Lung (tissue), 12 donors: Measurements from ENCODE around the gene FRMD3. TPM values are rescaled to one million over a fixed set of nuclear protein-coding genes. Genes with fewer than 3 reads are reported as not detected.

Source experiments
- ATAC-seq: fragments of 200-7000 bp; cut with Tn5 transposase; one replicate; pipeline ENCODE4 v1.9.1; 2020; ENCODE audit warnings: moderate number of reproducible peaks; ENCODE audit not compliant: insufficient read depth, low FRiP score
- DNase-seq, 3 donors: peaks; one replicate each; pipeline ENCODE4 v3.0.0-alpha.2; 2013 to 2017
- H3K27ac ChIP-seq, 2 donors: one replicate each; pipeline ENCODE4 v1.5.1; 2013; ENCODE audit warnings: mild to moderate bottlenecking in 2 of 2, moderate library complexity in 2 of 2, control low read depth in 1 of 2, inconsistent platforms in 1 of 2, low read depth in 1 of 2, low read length in 1 of 2
- H3K27me3 ChIP-seq, 3 donors: one replicate each; pipeline ENCODE4 v1.5.1; 2013; ENCODE audit warnings: low read length in 2 of 3; ENCODE audit not compliant: control insufficient read depth in 3 of 3, insufficient read depth in 3 of 3
- H3K36me3 ChIP-seq, 4 donors: one replicate each; pipeline ENCODE4 v1.5.1; 2013; ENCODE audit warnings: low read length in 4 of 4, mild to moderate bottlenecking in 1 of 4, moderate library complexity in 1 of 4; ENCODE audit not compliant: control insufficient read depth in 4 of 4, insufficient read depth in 4 of 4
- H3K4me1 ChIP-seq, 5 donors: one replicate each; pipeline ENCODE4 v1.5.1; 2013; ENCODE audit warnings: low read length in 5 of 5, mild to moderate bottlenecking in 2 of 5, moderate library complexity in 1 of 5; ENCODE audit not compliant: control insufficient read depth in 5 of 5, insufficient read depth in 5 of 5
- H3K4me3 ChIP-seq: one replicate; pipeline ENCODE4 v1.5.1; 2013; ENCODE audit warnings: mild to moderate bottlenecking, control low read depth, moderate library complexity
- H3K9ac ChIP-seq, 2 donors: one replicate each; pipeline ENCODE4 v1.5.1; 2013; ENCODE audit warnings: low read length in 2 of 2, control low read depth in 1 of 2; ENCODE audit not compliant: insufficient read depth in 1 of 2
- H3K9me3 ChIP-seq, 4 donors: one replicate each; pipeline ENCODE4 v1.5.1; 2013; ENCODE audit warnings: low read length in 3 of 4, mild to moderate bottlenecking in 1 of 4, moderate library complexity in 1 of 4; ENCODE audit not compliant: control insufficient read depth in 4 of 4, insufficient read depth in 3 of 4
- WGBS, 2 donors: extraction: QIAGEN DNeasy Blood & Tissue Kit; methylation state at CpG; one replicate each; pipeline ENCODE4 v1.1.7; 2013; 5-methylcytosine and 5-hydroxymethylcytosine counted together
- polyA plus RNA-seq, 2 donors: library from polyadenylated mRNA; stranded (reverse); fragments of 200-250 nt; gene quantifications; one replicate each; pipeline ENCODE4 v1.2.1, GENCODE V29; 2013
- total RNA-seq, 2 donors: library from RNA; depleted of rRNA in 1 of 2; stranded (reverse); fragments of >200 nt in 1 of 2; gene quantifications; one replicate each; pipeline ENCODE4 v1.2.1, GENCODE V29; 2014 to 2021
- TF ChIP-seq, protein P1 (sequence below): IDR thresholded peaks from 2 replicates; pipeline ENCODE4 v1.5.1; 2012; ENCODE audit warnings: mild to moderate bottlenecking; ENCODE audit errors: control extremely low read depth, extremely low read depth
- donor health status: control.
- donor health status: control.
- donor health status: Bipolar disorder and iron deficiency.
- donor health status: healthy.
- donor health status: DM: yes; HTN: yes; CAD: no.

The FRMD3 gene
- total and polyA plus RNA-seq, 4 donors: 0.75 to 3.2 (median 1.6) TPM

DNA sequence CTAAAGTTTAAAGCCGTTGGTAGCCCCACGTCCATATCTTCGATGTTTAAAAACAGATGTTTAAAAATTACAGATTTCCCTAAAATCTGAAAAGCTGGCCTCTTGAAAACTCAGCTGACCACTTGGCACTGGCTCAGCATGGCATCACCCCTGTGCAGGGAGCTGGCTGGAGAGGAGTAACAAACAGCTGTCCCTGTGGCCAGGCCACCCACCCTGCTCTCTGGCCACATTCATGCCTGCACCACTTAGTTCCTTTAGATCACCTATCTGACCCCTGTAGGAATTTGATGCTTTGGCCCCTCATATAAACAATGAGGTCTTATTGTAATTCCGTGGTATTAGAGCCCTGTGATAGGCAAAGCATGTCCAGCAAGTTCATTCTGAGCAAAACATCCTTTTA, 107.5 kb downstream of the FRMD3 start:
- TF ChIP-seq, protein P1, sequence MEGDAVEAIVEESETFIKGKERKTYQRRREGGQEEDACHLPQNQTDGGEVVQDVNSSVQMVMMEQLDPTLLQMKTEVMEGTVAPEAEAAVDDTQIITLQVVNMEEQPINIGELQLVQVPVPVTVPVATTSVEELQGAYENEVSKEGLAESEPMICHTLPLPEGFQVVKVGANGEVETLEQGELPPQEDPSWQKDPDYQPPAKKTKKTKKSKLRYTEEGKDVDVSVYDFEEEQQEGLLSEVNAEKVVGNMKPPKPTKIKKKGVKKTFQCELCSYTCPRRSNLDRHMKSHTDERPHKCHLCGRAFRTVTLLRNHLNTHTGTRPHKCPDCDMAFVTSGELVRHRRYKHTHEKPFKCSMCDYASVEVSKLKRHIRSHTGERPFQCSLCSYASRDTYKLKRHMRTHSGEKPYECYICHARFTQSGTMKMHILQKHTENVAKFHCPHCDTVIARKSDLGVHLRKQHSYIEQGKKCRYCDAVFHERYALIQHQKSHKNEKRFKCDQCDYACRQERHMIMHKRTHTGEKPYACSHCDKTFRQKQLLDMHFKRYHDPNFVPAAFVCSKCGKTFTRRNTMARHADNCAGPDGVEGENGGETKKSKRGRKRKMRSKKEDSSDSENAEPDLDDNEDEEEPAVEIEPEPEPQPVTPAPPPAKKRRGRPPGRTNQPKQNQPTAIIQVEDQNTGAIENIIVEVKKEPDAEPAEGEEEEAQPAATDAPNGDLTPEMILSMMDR: no peak
- Histone ChIP-seq H3K4me1 (peaks cover 0 to 24% (median 13%) of the 10 kb centered on the region in 5 donors), H3K4me3 (no peak overlapping the region), H3K27me3 (no peaks in the 10 kb centered on the region), H3K9me3 (no peaks in the 10 kb centered on the region), H3K27ac (no peak overlapping the region), H3K9ac (no peak overlapping the region), H3K36me3 (no peaks in the 10 kb centered on the region)
- ATAC-seq (no peak), DNase-seq (no peak)
- WGBS, 2 donors: 78 to 86% methylated on average over 4 of the region's 4 CpGs

DNA sequence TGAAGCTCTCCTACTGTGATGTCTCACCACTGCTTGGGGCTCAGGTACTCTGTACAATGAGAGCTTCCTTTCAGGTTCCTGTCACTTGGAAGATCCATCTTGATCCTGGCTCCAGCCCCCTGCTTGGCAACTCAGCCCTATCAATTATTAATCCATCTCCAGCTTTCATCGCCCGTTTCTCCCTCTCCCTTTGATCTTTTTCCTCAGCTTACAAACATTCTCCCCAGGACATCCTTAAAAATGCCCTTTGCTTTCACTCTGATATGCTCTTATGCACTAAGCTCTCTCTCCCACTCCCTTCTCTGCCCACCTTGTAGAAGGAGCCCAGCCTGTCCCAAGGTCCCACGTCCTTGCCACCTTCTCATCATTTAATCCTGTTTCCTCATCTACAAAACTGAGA, 109.0 kb downstream of the FRMD3 start:
- peaks cover 0 to 24% (median 14%) of the 10 kb centered on the region in 5 donors for H3K4me1 ChIP-seq
- ATAC-seq (no peak), DNase-seq (no peak)
- whole genome bisulfite sequencing, 2 donors: 72 to 77% methylated on average over 3 of the region's 3 CpGs
- H3K9me3 ChIP-seq: no peaks in the 10 kb centered on the region
- H3K4me3 ChIP-seq: no peak overlapping the region
- no peaks in the 10 kb centered on the region for H3K36me3 ChIP-seq
- no peak overlapping the region for H3K27ac ChIP-seq
- H3K27me3 ChIP-seq: no peaks in the 10 kb centered on the region
- TF ChIP-seq, protein P1: no peak
- H3K9ac ChIP-seq: no peak overlapping the region

DNA sequence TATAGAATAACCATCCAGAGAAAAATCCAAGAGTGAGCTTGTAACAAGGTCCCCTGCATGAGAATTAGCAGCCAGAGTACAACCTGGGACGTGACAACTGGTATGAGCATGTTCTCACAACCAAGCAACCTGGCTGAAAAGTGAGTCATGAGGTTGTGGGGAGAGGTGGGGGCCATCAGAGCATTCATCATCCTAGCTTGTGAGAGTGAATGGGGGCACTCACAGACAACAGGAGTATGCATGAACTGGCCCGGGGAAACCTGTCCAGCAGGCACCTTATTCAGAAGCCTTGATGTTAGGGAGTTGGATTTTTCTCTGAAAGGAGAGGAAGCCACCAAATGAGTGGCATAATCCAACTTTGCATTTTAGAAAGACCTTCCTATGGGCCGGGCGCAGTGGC, 113.0 kb downstream of the FRMD3 start:
- DNase-seq: no peak
- no peak overlapping the region for H3K9ac ChIP-seq
- TF ChIP-seq, protein P1: no peak
- ATAC-seq: no peak
- H3K36me3 ChIP-seq: no peaks in the 10 kb centered on the region
- H3K4me3 ChIP-seq: no peak overlapping the region
- H3K27ac ChIP-seq: no peak overlapping the region
- H3K9me3 ChIP-seq: no peaks in the 10 kb centered on the region
- no peaks in the 10 kb centered on the region for H3K27me3 ChIP-seq
- WGBS, 2 donors: 80 to 82% methylated on average over 4 of the region's 4 CpGs
- peaks cover 0 to 16% (median 8%) of the 10 kb centered on the region in 5 donors for H3K4me1 ChIP-seq

DNA sequence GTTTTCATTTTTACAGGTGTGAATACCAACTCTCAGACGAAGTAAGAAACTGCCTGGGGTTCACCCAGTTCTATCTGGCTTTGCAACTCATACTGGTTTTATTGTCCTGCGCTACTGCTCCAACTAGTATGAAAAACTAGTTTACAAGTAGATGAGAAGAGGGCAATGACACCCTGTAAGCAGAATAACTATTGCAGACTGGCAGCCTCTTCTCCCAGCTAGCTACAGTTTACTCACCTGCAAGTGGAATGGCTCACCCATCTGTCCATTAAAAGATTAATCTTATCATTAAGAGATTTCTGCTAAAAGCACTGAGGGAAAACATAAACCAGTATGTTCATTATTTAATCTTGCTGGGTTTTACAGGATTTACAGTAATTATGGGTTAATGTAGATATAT, 113.4 kb downstream of the FRMD3 start:
- Histone ChIP-seq H3K9me3 (no peaks in the 10 kb centered on the region), H3K27ac (no peak overlapping the region), H3K9ac (no peak overlapping the region), H3K27me3 (no peaks in the 10 kb centered on the region), H3K36me3 (no peaks in the 10 kb centered on the region), H3K4me1 (peaks cover 0 to 16% (median 11%) of the 10 kb centered on the region in 5 donors), H3K4me3 (no peak overlapping the region)
- ATAC-seq (no peak), DNase-seq (no peak)
- TF ChIP-seq, protein P1: no peak
- 75 to 88% methylated on average over 2 of the region's 2 CpGs for WGBS, 2 donors
